ENCODE results near the gene HSD17B12. TPM values are rescaled to one million over a fixed set of nuclear protein-coding genes. Genes with fewer than 3 reads are reported as not detected.

The HSD17B12 gene
- total and polyA plus RNA-seq, 2 of the 8 experiments (the other 6 are each of a cell fraction or from before 2014, with no cell fraction given), result 46.0 to 121 TPM

- H2BK15ac ChIP-seq (ENCODE audit: low read length), result no peak overlapping the region
- no peak overlapping the region for H2BK120ac ChIP-seq (replicated peaks; ENCODE audit: low read depth, low read length)
- 91% methylated on average over 3 of the region's 3 CpGs; no CpG with 5 or more reads in 1 of the 2 experiments for WGBS, 2 experiments (ENCODE audit: extremely low coverage in 1 of 2, insufficient coverage in 1 of 2, insufficient read length in 1 of 2, insufficient replicate concordance in 2 of 2, low coverage in 1 of 2, low lambda C conversion rate in 2 of 2, missing lambda C conversion rate in 1 of 2)
- no peak overlapping the region for H3K4me3 ChIP-seq (ENCODE audit: extremely low read depth in 1 of 4, insufficient read depth in 2 of 4, low read depth in 3 of 4, low read length in 4 of 4)
- no peak overlapping the region for H3K18ac ChIP-seq (ENCODE audit: extremely low read depth, low read length)
- H3K79me1 ChIP-seq (ENCODE audit: low read depth, low read length), result no peaks in the 10 kb centered on the region; the same call in 1 of the 2 replicates
- H2AFZ ChIP-seq (ENCODE audit: low read length), result no peak overlapping the region
- H3K4me1 ChIP-seq (replicated peaks in 1 of 4; ENCODE audit: control insufficient read depth in 3 of 4, insufficient read depth in 4 of 4, low read length in 3 of 4), result peaks cover 0 to 2% (median 0%) of the 10 kb centered on the region in 4 experiments; a peak in 1 of 7 replicates
- no peak overlapping the region for H4K5ac ChIP-seq (ENCODE audit: insufficient read length, low read depth, low read length)
- H3K27ac ChIP-seq (ENCODE audit: low read depth, low read length), result no peak overlapping the region
- H3K79me2 ChIP-seq (ENCODE audit: control insufficient read depth in 1 of 2, insufficient read depth in 2 of 2, low read length in 2 of 2), result no peaks in the 10 kb centered on the region
- no peak overlapping the region for H3K4me2 ChIP-seq (ENCODE audit: insufficient read depth in 1 of 2, low read depth in 2 of 2, low read length in 2 of 2)
- H2AK5ac ChIP-seq (ENCODE audit: low read depth, low read length), result no peak overlapping the region
- no peak overlapping the region for H3K56ac ChIP-seq (replicated peaks; ENCODE audit: insufficient read length, low read depth, low read length)
- no peak for DNase-seq (ENCODE audit: low read depth in 1 of 2, low spot score in 2 of 2)
- H3K9ac ChIP-seq (replicated peaks in 1 of 4; ENCODE audit: extremely low read depth in 1 of 4, low read depth in 3 of 4, low read length in 3 of 4), result no peak overlapping the region
- peaks cover 0 to 2% of the 10 kb centered on the region in 2 experiments for H4K20me1 ChIP-seq (replicated peaks in 1 of 2; ENCODE audit: control insufficient read depth in 1 of 2, insufficient read depth in 2 of 2, low read length in 2 of 2)
- no peaks in the 10 kb centered on the region for H3K36me3 ChIP-seq (ENCODE audit: control insufficient read depth in 2 of 4, insufficient read depth in 4 of 4, low read length in 3 of 4)
- no peaks in the 10 kb centered on the region for H3K27me3 ChIP-seq (replicated peaks in 1 of 4; ENCODE audit: control insufficient read depth in 3 of 4, extremely low read depth in 1 of 4, insufficient read depth in 3 of 4, low read length in 3 of 4)
- ChIA-PET CTCF (ENCODE audit: partially characterized antibody) (interaction anchor here (0.9 to 1.7 kb wide), 2 partner anchors 20 to 23 kb away, joined by 4 to 6 read pairs; no protein-coding TSS in a partner anchor), POLR2A (ENCODE audit: partially characterized antibody) (no interaction called here)
- FAIRE-seq, result no peak
- H2BK5ac ChIP-seq (ENCODE audit: low read depth, low read length), result no peak overlapping the region
- no peaks in the 10 kb centered on the region for H3K23me2 ChIP-seq (ENCODE audit: low read depth, low read length)
- H2BK12ac ChIP-seq (ENCODE audit: low read depth, low read length), result no peak overlapping the region
- H3K14ac ChIP-seq (ENCODE audit: insufficient read length), result no peak overlapping the region
- no peak overlapping the region for H3K23ac ChIP-seq (ENCODE audit: insufficient read length)
- no peaks in the 10 kb centered on the region for H3K9me3 ChIP-seq (ENCODE audit: insufficient read depth in 2 of 2, low read depth in 1 of 2, low read length in 1 of 2)
- no peak overlapping the region for H4K91ac ChIP-seq (replicated peaks; ENCODE audit: insufficient read length, low read length)
- H4K8ac ChIP-seq (ENCODE audit: extremely low read depth, insufficient read depth, low read length), result no peak overlapping the region
- H2BK20ac ChIP-seq (ENCODE audit: low read length), result no peak overlapping the region
- H3K4ac ChIP-seq (replicated peaks; ENCODE audit: insufficient read length, low read depth, low read length), result no peak overlapping the region
- TF ChIP-seq CBX5 (IDR thresholded peaks at IDR 0.05; ENCODE audit: low read depth, low read length), result no peak
- TF ChIP-seq SP2 (IDR thresholded peaks at IDR 0.05; ENCODE audit: low read length), result no peak
- TF ChIP-seq CHD2 (IDR thresholded peaks at IDR 0.05; ENCODE audit: low read length), result no peak
- no peak for TF ChIP-seq SRF (IDR thresholded peaks at IDR 0.05; ENCODE audit: low read depth, low read length)
- TF ChIP-seq BCL11A (IDR thresholded peaks at IDR 0.05; ENCODE audit: low read depth in 2 of 2, low read length in 2 of 2), result no peak
- TF ChIP-seq HDAC6 (IDR thresholded peaks at IDR 0.05; ENCODE audit: low read depth, low read length), result no peak
- TF ChIP-seq PHF8 (conservative IDR thresholded peaks at IDR 0.05; ENCODE audit: low read depth, low read length), result no peak
- no peak for TF ChIP-seq SIRT6 (IDR thresholded peaks at IDR 0.05; ENCODE audit: low read length)
- TF ChIP-seq POLR2AphosphoS5 (IDR thresholded peaks at IDR 0.05; ENCODE audit: low read depth, low read length), result no peak
- TF ChIP-seq GTF2F1 (IDR thresholded peaks at IDR 0.05; ENCODE audit: borderline replicate concordance, low read depth, low read length), result no peak
- TF ChIP-seq CEBPB (IDR thresholded peaks at IDR 0.05; ENCODE audit: low read depth, low read length), result no peak
- no peak for TF ChIP-seq HDAC2 (IDR thresholded peaks at IDR 0.05; ENCODE audit: borderline replicate concordance in 1 of 2, low read depth in 2 of 2, low read length in 2 of 2)
- TF ChIP-seq FOSL1 (IDR thresholded peaks at IDR 0.05; ENCODE audit: insufficient read depth, low read depth, low read length), result no peak
- no peak for TF ChIP-seq SIX5 (IDR thresholded peaks at IDR 0.05; ENCODE audit: low read depth, low read length)
- TF ChIP-seq KDM1A (IDR thresholded peaks at IDR 0.05; ENCODE audit: borderline replicate concordance, low read length), result no peak
- TF ChIP-seq TBP (IDR thresholded peaks at IDR 0.05; ENCODE audit: low read depth, low read length), result no peak
These were observed 165.3 kb downstream of the HSD17B12 start for GRCh38 chr11:43845816-43846215.

Data from H1 (cell line).